Fibroblast of gingiva (primary cell): ENCODE data around the gene TTLL10.
A peak's percentile ranks its signal among the peaks of the same experiment; 100 is the strongest.
"Not testable (repeated sequence)": the region's sequence is repeated elsewhere in the genome, so short reads cannot be mapped to it uniquely, and the experiment has no call there.

Experiments
- DNase-seq: peaks from one replicate; pipeline ENCODE4 v3.0.0-alpha.2; 2011; ENCODE audit warnings: low read depth

TTLL10 gene

GRCh38 chr1:1141911-1142250 is 31.8 kb upstream of the TTLL10 start:
- no peak for DNase-seq

- DNase-seq = not testable (repeated sequence)
These were observed 31.3 kb upstream of the TTLL10 start for GRCh38 chr1:1142352-1142751.

- DNase-seq = no peak
These were observed 30.8 kb upstream of the TTLL10 start for GRCh38 chr1:1142844-1143243.

GRCh38 chr1:1143636-1144035 is 30.0 kb upstream of the TTLL10 start:
- no peak for DNase-seq

GRCh38 chr1:1144122-1144842 is 29.4 kb upstream of the TTLL10 start:
- DNase-seq = no peak

- no peak for DNase-seq
These were observed 28.7 kb upstream of the TTLL10 start for GRCh38 chr1:1144843-1145546.

- no peak for DNase-seq
These were observed 28.1 kb upstream of the TTLL10 start for GRCh38 chr1:1145547-1145914.

GRCh38 chr1:1146026-1146425 is 27.7 kb upstream of the TTLL10 start:
- no peak for DNase-seq

- no peak for DNase-seq
These were observed 27.1 kb upstream of the TTLL10 start for GRCh38 chr1:1146596-1146995.

- DNase-seq = no peak
These were observed 25.6 kb upstream of the TTLL10 start for GRCh38 chr1:1148061-1148460.

- DNase-seq = no peak
These were observed 25.1 kb upstream of the TTLL10 start for GRCh38 chr1:1148569-1148968.

- DNase-seq = no peak
These were observed 24.3 kb upstream of the TTLL10 start for GRCh38 chr1:1149416-1149815.

- no peak for DNase-seq
These were observed 23.6 kb upstream of the TTLL10 start for GRCh38 chr1:1150100-1150499.

GRCh38 chr1:1151306-1151705 is 22.4 kb upstream of the TTLL10 start:
- DNase-seq = no peak

GRCh38 chr1:1152431-1152830 is 21.2 kb upstream of the TTLL10 start:
- not testable (repeated sequence) for DNase-seq

GRCh38 chr1:1153215-1153614 is 20.5 kb upstream of the TTLL10 start:
- not testable (repeated sequence) for DNase-seq

- peak; percentile 87 for DNase-seq
These were observed 19.8 kb upstream of the TTLL10 start for GRCh38 chr1:1153874-1154273.

- no peak for DNase-seq
These were observed 18.4 kb upstream of the TTLL10 start for GRCh38 chr1:1155258-1155657.

GRCh38 chr1:1156140-1157032 is 17.3 kb upstream of the TTLL10 start:
- DNase-seq = no peak

GRCh38 chr1:1157033-1157365 is 16.7 kb upstream of the TTLL10 start:
- DNase-seq = no peak

GRCh38 chr1:1157426-1157913 is 16.2 kb upstream of the TTLL10 start:
- peak; percentile 88 for DNase-seq

- peak; percentile 15 for DNase-seq
These were observed 15.6 kb upstream of the TTLL10 start for GRCh38 chr1:1157914-1158710.
